Cardiac septum (tissue), 1 donor: ENCODE data around the gene SLC24A3. TPM values are rescaled to one million over a fixed set of nuclear protein-coding genes. Genes with fewer than 3 reads are reported as not detected.

ENCODE experiments used
- DNase-seq: peaks from one replicate; pipeline ENCODE4 v3.0.0-alpha.2; 2020; ENCODE audit warnings: low spot score
- intact Hi-C: fragments of 100-400 bp; cut with DNase I; formaldehyde crosslinking; loops from one replicate; pipeline ENCODE4 v1.14.0; 2022
- total RNA-seq: library from RNA; stranded (reverse); fragmentation: NEBNext Ultra II Directional; extraction: Animal tissue kit (Norgen Biotek cat#: 25700); gene quantifications from one replicate; pipeline ENCODE4 v1.2.1, GENCODE V29; 2021
- donor health status: DM: no; HTN: no; CAD: no.

SLC24A3 gene
- total RNA-seq, 1 donor from 2014 or later, result 0.86 TPM

GRCh38 chr20:19758501-19759331 lies 546.3 kb downstream of the SLC24A3 start:
- intact Hi-C loops, result loop anchor here (2.0 to 5.0 kb wide), 4 partner anchors 26 to 216 kb away; no protein-coding TSS in a partner anchor
- peak; percentile 89 for DNase-seq

GRCh38 chr20:19760371-19760721 lies 547.9 kb downstream of the SLC24A3 start:
- no peak for DNase-seq
- intact Hi-C loops, result no loop called here

GRCh38 chr20:19761326-19761725 lies 548.9 kb downstream of the SLC24A3 start:
- intact Hi-C loops, result no loop called here
- no peak for DNase-seq

- intact Hi-C loops, result no loop called here
- DNase-seq, result no peak
These were observed 549.4 kb downstream of the SLC24A3 start for GRCh38 chr20:19761841-19762240.

GRCh38 chr20:19764207-19764606 lies 551.8 kb downstream of the SLC24A3 start:
- no peak for DNase-seq
- intact Hi-C loops, result no loop called here

GRCh38 chr20:19765266-19765665 lies 552.8 kb downstream of the SLC24A3 start:
- intact Hi-C loops, result no loop called here
- no peak for DNase-seq

GRCh38 chr20:19765913-19766312 lies 553.5 kb downstream of the SLC24A3 start:
- intact Hi-C loops, result no loop called here
- no peak for DNase-seq

- DNase-seq, result no peak
- intact Hi-C loops, result no loop called here
These were observed 554.6 kb downstream of the SLC24A3 start for GRCh38 chr20:19767070-19767469.

GRCh38 chr20:19768325-19768842 lies 555.9 kb downstream of the SLC24A3 start:
- no peak for DNase-seq
- intact Hi-C loops, result no loop called here

GRCh38 chr20:19769507-19769906 lies 557.1 kb downstream of the SLC24A3 start:
- intact Hi-C loops, result no loop called here
- no peak for DNase-seq

- DNase-seq, result no peak
- intact Hi-C loops, result no loop called here
These were observed 557.9 kb downstream of the SLC24A3 start for GRCh38 chr20:19770375-19770774.

- no peak for DNase-seq
- intact Hi-C loops, result no loop called here
These were observed 558.6 kb downstream of the SLC24A3 start for GRCh38 chr20:19771031-19771430.
